Sigmoid colon (tissue), 4 donors: ENCODE results near the gene TRIM54.

Source experiments
- POLR2A ChIP-seq, 2 donors: fragments of 450-650 bp; IDR thresholded peaks; one replicate each; pipeline ENCODE4 v1.6.1; 2016; ENCODE audit warnings: antibody characterized with exemption in 2 of 2, mild to moderate bottlenecking in 2 of 2, moderate library complexity in 2 of 2
- POLR2AphosphoS5 ChIP-seq, 4 donors: sonication (generic); formaldehyde crosslinking; IDR thresholded peaks; one replicate each; pipeline ENCODE4 v1.6.1; 2017; ENCODE audit warnings: antibody characterized with exemption in 4 of 4

GRCh38 chr2:27288610-27289009, 6.4 kb downstream of the TRIM54 start:
- no peak for TF ChIP-seq POLR2AphosphoS5 (IDR thresholded peaks at IDR 0.05)
- TF ChIP-seq POLR2A (IDR thresholded peaks at IDR 0.05), result no peak
